Stimulated activated CD4-positive, alpha-beta T cell treated with anti-CD3 and anti-CD28 coated beads, Interleukin-12 subunit alpha, Interleukin-12 subunit beta, amount 100 ng/mL, for 24 hours (primary cell): ENCODE measurements around the gene EXOC6.

ENCODE experiments used
- DNase-seq, 2 experiments: peaks; one replicate each; pipeline ENCODE4 v3.0.0-alpha.2; 2020; ENCODE audit warnings: low read depth in 2 of 2

EXOC6 gene, protein sequence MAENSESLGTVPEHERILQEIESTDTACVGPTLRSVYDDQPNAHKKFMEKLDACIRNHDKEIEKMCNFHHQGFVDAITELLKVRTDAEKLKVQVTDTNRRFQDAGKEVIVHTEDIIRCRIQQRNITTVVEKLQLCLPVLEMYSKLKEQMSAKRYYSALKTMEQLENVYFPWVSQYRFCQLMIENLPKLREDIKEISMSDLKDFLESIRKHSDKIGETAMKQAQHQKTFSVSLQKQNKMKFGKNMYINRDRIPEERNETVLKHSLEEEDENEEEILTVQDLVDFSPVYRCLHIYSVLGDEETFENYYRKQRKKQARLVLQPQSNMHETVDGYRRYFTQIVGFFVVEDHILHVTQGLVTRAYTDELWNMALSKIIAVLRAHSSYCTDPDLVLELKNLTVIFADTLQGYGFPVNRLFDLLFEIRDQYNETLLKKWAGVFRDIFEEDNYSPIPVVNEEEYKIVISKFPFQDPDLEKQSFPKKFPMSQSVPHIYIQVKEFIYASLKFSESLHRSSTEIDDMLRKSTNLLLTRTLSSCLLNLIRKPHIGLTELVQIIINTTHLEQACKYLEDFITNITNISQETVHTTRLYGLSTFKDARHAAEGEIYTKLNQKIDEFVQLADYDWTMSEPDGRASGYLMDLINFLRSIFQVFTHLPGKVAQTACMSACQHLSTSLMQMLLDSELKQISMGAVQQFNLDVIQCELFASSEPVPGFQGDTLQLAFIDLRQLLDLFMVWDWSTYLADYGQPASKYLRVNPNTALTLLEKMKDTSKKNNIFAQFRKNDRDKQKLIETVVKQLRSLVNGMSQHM

DNA sequence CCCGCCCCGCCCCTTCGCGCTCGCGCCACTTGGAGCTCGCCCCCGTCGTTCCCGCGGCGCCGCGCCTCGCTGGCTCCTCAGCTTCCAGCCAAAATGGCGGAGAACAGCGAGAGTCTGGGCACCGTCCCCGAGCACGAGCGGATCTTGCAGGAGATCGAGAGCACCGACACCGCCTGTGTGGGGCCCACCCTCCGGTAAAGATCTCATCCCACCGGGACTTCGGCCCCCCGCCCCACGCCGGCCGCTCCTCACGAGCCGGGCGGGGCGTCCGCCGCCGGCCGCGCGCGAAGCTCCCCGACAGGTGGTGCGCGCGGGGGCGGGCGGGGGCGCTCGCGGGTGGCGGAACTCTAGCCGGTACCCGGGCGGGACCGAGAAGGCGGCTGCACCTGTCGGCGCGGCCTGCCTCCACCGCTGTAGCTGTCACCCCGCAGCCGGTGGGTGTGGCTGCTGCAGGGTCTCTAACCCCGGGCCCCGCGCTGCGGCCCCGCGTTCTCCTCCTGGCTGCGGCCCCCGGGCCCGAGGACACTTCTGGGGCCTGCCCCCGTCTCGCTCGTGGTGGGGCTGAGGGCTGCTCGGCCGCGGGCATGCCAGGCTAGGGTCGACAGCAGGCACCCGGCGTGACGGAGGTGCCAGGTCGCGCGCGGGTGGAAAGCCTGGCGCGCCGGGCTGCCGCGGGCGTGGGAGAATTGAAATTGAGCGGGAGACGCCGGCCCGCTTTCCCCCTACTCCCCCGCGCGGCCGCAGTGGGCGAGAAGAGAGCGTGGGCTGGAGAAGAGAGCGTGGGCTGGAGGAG lies at the start of gene EXOC6:
Gene EXOC6 (plus strand): TSS at position 80 of the 793 bp plus-strand sequence. CDS start 14 bp downstream, at position 94.
- DNase-seq = peak; percentile 61 to 74

DNA sequence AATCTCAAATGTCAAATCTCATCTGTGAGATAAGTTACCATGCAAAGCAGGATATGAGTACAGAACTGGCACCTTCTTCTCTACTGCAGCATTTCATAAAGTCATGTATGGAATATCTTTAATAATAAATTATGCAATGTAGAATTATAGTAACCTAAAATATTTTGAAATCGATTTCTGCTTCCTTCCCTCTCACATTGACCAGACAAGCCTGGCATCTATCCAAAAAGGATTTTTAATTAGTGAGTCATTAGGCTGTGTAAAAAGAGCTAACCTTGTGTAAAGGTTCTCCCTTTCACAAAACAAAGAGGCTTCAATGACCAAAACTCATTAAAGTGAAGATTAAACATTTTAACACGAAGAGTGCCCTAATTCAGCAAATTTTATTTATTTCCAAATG lies 48.8 kb upstream of the EXOC6 start:
- no peak for DNase-seq

DNA sequence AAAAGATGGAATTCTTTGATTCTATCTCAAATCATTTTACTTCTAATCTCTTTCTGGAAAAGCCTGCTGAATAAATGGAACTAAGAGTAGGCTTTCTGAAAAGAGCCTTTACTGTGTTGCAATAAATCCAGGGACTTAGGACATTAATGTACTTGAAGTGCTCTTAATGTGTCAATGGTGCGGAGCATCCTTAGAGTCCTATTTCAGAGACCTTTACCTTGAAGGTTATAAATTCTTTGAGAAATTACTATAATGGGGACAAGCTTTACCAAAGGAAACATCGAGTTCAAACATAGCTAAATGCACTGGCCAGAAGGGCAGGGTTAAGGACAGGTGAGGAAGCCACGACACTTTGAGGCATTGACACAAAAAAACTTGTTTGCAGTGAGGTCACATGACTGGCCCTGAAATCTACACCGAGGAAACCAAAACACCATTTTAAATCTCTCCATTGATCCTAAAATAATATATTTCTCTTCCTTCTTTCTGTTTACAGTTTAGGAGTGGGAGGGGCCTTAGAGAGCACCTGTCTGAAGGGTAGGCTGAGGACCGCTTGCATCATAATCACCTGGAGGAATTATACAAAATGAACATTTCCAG lies 48.1 kb upstream of the EXOC6 start:
- no peak for DNase-seq

DNA sequence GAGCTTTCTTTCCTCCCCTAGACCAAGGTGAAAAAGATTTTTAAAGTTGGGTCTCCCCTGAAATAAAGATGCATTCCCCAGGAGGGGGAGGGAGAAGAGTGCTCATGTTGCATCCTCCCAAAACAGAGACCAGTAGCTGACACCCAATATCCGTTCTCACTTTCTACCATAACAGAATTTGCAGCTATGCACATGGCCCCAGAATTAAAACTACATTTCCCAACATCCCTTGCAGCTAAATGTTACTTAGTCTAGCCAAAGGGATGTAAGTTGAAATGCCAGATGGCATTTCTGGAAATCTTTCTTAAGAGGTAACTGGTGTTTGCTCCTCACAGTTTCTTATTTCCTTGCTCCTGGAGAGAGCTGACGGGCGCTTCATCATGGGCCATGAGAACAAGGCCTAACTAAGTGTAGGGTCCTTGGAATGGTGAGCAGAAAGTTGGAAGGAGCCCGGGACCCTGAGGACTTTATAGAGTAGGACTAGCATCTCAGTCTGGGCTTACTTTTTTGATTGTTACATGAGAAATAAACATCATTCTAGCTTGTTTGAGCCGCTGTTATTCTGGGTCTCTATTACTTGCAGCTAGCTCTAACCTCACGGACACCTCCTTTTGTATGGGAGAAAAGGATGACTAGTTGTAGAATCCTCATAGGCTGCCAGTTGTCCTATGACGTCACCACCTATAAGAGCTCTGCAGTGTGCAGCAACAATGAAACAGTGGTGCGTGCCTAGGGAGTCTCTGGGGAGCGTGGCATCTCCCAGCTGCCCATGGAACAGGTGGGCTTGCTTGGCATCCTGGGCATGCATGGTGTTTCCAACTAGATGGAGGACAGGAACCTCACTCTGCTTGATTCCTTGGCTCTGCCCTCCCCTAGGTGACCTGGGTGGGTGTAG lies 46.1 kb upstream of the EXOC6 start:
- DNase-seq = no peak

DNA sequence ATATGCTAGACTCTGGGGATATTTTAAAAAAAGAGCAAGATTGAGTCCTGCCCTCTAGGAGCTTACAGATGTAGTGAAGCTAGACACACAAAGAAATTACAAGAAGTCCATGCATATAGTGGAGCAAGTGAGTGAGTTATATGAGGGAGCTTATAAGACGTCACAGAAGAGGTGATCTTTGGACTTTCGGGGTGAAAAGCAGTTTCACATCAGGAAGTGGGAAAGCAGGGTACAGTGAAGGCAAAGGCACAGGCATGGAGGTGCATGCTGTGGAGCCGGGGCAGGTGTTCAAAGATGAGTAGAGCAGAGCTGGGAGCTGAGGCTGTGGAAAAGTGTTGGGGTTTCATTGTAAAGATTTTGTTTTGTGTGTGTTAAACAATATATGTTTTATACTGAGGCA lies 38.5 kb upstream of the EXOC6 start:
- no peak for DNase-seq

GRCh38 chr10:92810934-92811532 lies 37.3 kb upstream of the EXOC6 start:
- DNase-seq = no peak

GRCh38 chr10:92811986-92812385 lies 36.3 kb upstream of the EXOC6 start:
- no peak for DNase-seq

GRCh38 chr10:92813979-92814378 lies 34.3 kb upstream of the EXOC6 start:
- DNase-seq = no peak

DNA sequence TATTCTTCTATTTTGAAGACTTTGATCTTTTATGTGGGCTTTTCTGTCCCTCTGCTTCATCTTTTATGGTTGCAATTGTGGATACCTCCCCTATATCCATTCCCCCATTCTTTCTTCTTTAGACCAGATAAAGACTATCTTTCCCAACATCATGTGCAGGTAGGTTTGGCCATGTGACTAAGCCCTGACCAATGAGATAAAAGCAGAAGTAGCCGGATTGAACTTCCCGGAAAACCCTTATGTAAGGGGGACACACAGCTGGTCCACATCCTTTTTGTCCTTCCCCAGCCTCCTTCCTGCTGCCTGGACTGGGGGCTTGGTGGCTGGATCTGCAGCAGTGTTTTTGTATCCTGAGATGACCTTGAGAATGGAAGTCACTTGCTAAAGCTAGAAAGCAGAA lies 33.5 kb upstream of the EXOC6 start:
- DNase-seq = no peak

GRCh38 chr10:92816091-92816531 lies 32.2 kb upstream of the EXOC6 start:
- no peak for DNase-seq

- DNase-seq = no peak
These were observed 26.2 kb upstream of the EXOC6 start for GRCh38 chr10:92822060-92822634.

DNA sequence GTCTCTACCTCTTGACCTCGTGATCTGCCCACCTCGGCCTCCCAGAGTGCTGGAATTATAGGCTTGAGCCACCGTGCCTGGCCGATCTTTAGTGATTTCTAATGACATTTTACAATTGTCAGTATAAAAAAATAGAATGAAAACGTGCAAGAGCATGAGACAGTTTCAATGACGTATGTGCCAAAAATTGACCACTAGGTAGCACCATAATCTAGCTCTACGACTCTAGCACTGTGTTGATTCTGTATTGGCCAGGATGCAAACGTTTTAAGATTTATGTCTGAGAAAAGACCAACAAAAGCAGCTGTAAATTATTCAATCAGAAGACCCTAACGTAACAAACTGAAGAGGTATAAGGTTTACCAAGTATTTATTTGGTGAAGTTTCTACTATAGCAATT lies 25.4 kb upstream of the EXOC6 start:
- DNase-seq = no peak

GRCh38 chr10:92826061-92826460 lies 22.3 kb upstream of the EXOC6 start:
- no peak for DNase-seq

- DNase-seq = no peak
These were observed 21.8 kb upstream of the EXOC6 start for GRCh38 chr10:92826504-92826903.

DNA sequence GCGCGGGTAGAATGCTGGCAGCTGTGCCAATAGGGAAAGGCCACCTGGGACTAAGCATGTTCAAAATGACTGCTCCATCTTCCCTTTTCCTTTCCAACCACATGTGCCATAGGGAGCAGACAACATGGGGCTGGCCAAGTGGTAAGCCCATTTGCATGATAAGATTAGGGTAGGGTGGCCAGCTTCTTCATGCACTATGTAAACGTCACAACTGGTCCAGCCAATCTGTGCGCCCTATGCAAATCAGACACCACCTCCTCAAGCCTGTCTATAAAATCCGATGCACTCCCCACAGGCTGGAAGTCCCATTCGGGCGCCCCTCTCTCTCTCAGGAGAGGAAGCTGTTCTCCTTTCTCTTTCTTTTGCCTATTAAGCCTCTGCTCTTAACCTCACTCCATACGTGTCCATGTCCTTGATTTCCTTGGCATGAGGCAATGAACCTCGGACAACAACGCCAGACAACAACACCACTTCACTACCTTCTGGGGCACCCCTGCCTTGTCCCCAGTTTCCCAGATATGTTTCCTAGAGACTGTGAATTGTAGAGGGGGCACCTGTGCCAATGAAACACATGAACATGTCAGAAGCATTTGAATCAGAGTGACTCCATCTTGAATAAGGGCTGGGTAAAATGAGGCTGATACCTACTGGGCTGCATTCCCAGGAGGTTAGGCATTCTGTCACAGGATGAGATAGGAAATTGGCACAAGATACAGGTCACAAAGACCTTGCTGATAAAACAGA lies 19.1 kb upstream of the EXOC6 start:
- DNase-seq = no peak

GRCh38 chr10:92829786-92830377 lies 18.4 kb upstream of the EXOC6 start:
- DNase-seq = no peak

DNA sequence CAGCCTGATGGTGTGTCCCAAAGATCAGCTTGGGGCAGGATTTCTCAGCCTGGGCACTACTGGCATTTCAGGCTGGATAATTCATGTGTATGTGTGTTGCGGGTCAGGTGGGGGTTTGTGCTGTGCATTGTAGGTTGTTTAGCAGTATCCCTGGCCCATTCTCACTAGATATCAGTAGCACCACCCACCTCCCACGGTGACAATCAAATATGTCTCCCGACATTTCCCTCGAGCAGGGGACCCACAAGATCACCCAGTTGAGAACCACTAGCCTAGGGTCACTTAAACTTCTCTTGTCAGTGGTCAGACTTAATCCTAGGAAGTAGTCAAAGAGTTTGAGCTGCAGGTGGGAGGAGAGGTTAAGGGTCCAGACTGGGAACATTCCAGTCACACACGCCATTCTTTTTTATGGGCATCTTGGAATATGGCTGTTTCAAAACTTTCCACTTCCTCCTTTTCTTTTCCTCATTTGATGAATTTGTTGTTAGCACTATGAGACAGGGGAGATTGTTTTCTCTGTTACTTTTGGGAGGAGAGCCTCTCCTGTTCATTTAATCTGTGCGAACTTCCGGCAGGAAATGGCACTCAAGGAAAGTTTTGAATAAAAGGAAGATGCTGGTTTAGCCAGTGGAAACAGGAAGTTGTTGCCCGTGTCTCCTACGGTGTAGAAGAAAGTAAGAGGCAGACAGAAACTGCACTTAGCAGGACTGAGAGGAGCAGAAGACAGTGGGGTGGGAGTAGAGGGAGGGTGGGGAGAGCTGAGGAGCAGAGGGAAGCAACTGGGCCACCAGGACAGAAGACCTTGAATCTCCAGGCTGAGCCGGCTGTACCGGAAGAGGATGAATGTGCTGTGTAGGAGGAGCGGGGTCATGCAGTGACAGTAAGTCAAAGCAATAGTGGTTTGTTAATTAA lies 17.6 kb upstream of the EXOC6 start:
- DNase-seq = peak; percentile 2 to 6

DNA sequence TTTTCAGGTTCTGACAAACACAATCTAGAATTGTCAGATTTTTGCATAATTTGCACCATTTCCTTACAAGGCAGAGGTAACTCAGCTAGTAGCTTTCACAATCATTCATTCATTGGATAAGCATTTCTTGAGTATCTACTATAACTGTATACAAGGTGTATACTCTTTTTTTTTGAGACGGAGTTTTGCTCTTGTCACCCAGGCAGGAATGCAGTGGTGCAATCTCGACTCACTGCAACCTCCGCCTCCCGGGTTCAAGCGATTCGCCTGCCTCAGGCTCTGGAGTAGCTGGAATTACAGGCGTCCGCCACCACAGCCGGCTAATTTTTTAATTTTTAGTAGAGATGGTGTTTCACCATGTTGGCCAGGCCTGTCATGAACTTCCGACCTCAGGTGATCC lies 16.2 kb upstream of the EXOC6 start:
- DNase-seq = no peak
